Neural cell (in vitro differentiated cells): ENCODE results near the gene DUSP28.

ENCODE experiments used
- CTCF ChIP-seq: fragments of 450-650 bp; IDR thresholded peaks from 2 replicates; pipeline ENCODE4 v1.5.1; 2014; ENCODE audit warnings: antibody characterized with exemption, mild to moderate bottlenecking, moderate library complexity; ENCODE audit not compliant: poor library complexity, severe bottlenecking
- TAF1 ChIP-seq: IDR thresholded peaks from 2 replicates; pipeline ENCODE4 v1.6.1; 2012; ENCODE audit warnings: low read depth
- TF ChIP-seq, protein P1 (sequence below): IDR thresholded peaks from 2 replicates; pipeline ENCODE4 v1.6.1; 2012; ENCODE audit warnings: borderline replicate concordance

GRCh38 chr2:240514631-240515030, 45.5 kb upstream of the DUSP28 start:
- TF ChIP-seq CTCF (no peak), TAF1 (no peak)
- TF ChIP-seq, protein P1, sequence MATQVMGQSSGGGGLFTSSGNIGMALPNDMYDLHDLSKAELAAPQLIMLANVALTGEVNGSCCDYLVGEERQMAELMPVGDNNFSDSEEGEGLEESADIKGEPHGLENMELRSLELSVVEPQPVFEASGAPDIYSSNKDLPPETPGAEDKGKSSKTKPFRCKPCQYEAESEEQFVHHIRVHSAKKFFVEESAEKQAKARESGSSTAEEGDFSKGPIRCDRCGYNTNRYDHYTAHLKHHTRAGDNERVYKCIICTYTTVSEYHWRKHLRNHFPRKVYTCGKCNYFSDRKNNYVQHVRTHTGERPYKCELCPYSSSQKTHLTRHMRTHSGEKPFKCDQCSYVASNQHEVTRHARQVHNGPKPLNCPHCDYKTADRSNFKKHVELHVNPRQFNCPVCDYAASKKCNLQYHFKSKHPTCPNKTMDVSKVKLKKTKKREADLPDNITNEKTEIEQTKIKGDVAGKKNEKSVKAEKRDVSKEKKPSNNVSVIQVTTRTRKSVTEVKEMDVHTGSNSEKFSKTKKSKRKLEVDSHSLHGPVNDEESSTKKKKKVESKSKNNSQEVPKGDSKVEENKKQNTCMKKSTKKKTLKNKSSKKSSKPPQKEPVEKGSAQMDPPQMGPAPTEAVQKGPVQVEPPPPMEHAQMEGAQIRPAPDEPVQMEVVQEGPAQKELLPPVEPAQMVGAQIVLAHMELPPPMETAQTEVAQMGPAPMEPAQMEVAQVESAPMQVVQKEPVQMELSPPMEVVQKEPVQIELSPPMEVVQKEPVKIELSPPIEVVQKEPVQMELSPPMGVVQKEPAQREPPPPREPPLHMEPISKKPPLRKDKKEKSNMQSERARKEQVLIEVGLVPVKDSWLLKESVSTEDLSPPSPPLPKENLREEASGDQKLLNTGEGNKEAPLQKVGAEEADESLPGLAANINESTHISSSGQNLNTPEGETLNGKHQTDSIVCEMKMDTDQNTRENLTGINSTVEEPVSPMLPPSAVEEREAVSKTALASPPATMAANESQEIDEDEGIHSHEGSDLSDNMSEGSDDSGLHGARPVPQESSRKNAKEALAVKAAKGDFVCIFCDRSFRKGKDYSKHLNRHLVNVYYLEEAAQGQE = no peak
